IMR-90 (cell line): ENCODE data around the gene TERF2IP. TPM values are rescaled to one million over a fixed set of nuclear protein-coding genes. Genes with fewer than 3 reads are reported as not detected.

Experiments
- ATAC-seq: fragments of 200-7000 bp; cut with Tn5 transposase; 2 replicates; pipeline ENCODE4 v1.9.1; 2020; ENCODE audit warnings: low read depth, mild to moderate bottlenecking, moderate library complexity
- BruUV-seq: library from RNA; stranded (reverse); fragments of 400-500 nt; replicated peaks from 2 replicates; lab custom pipeline; 2021; lab: Mats Ljungman, UMichigan
- CTCF ChIA-PET: fragments of 300-600 bp; formaldehyde crosslinking; extraction: SDS; loops from one replicate; lab custom pipeline; 2021; ENCODE audit warnings: antibody characterized with exemption; lab: Yijun Ruan, JAX
- POLR2A ChIA-PET: fragments of 300-600 bp; sonication (Branson Sonifier 250); formaldehyde crosslinking; loops from one replicate; lab custom pipeline; 2022; ENCODE audit warnings: antibody characterized with exemption; ENCODE audit not compliant: unreplicated experiment; lab: Charles Lee
- DNase-seq: peaks from one replicate; pipeline ENCODE4 v3.0.0; 2013
- H2AFZ ChIP-seq: replicated peaks from 2 replicates; pipeline ENCODE3; 2013; ENCODE audit warnings: low read length, mild to moderate bottlenecking; ENCODE audit not compliant: poor library complexity
- H2AK5ac ChIP-seq: 2 replicates; pipeline ENCODE4 v1.6.1; 2013; ENCODE audit warnings: low read depth, low read length, inconsistent platforms
- H2AK9ac ChIP-seq: replicated peaks from 2 replicates; pipeline ENCODE3; 2013; ENCODE audit warnings: mild to moderate bottlenecking, low read depth, low read length, moderate library complexity; ENCODE audit not compliant: poor library complexity
- H2BK120ac ChIP-seq: 2 replicates; pipeline ENCODE4 v1.6.1; 2013; ENCODE audit warnings: low read depth, low read length, inconsistent platforms
- H2BK15ac ChIP-seq: 3 replicates; pipeline ENCODE4 v1.6.1; 2013; ENCODE audit warnings: low read depth, low read length, inconsistent platforms
- H2BK20ac ChIP-seq: 2 replicates; pipeline ENCODE4 v1.6.1; 2013; ENCODE audit warnings: low read depth, mild to moderate bottlenecking, inconsistent platforms, low read length, moderate library complexity
- H2BK5ac ChIP-seq: 2 replicates; pipeline ENCODE4 v1.6.1; 2013; ENCODE audit warnings: mild to moderate bottlenecking, low read depth, low read length, inconsistent platforms; ENCODE audit not compliant: poor library complexity, severe bottlenecking
- H3K14ac ChIP-seq: replicated peaks from 2 replicates; pipeline ENCODE4 v1.6.1; 2013; ENCODE audit warnings: low read depth, low read length, inconsistent platforms
- H3K18ac ChIP-seq: 2 replicates; pipeline ENCODE4 v1.6.1; 2013; ENCODE audit warnings: low read depth, low read length, control low read depth
- H3K23ac ChIP-seq: 2 replicates; pipeline ENCODE4 v1.6.1; 2013; ENCODE audit warnings: low read depth, low read length, inconsistent platforms
- H3K27ac ChIP-seq: 2 replicates; pipeline ENCODE4 v1.5.1; 2013; ENCODE audit warnings: mild to moderate bottlenecking, control low read depth, low read length; ENCODE audit not compliant: insufficient read depth
- H3K27me3 ChIP-seq: 2 replicates; pipeline ENCODE4 v1.6.1; 2013; ENCODE audit warnings: low read length; ENCODE audit not compliant: control insufficient read depth, insufficient read depth
- H3K36me3 ChIP-seq: 2 replicates; pipeline ENCODE4 v1.6.1; 2013; ENCODE audit warnings: low read length, mixed read lengths; ENCODE audit not compliant: control insufficient read depth, insufficient read depth
- H3K4ac ChIP-seq: 2 replicates; pipeline ENCODE4 v1.6.1; 2013; ENCODE audit warnings: low read depth, low read length, inconsistent platforms
- H3K4me1 ChIP-seq: 2 replicates; pipeline ENCODE4 v1.6.1; 2013; ENCODE audit warnings: low read length, mixed read lengths; ENCODE audit not compliant: control insufficient read depth, insufficient read depth
- H3K4me2 ChIP-seq: 2 replicates; pipeline ENCODE4 v1.6.1; 2013; ENCODE audit warnings: low read depth, mild to moderate bottlenecking, control low read depth, low read length, moderate library complexity
- H3K4me3 ChIP-seq: 2 replicates; pipeline ENCODE4 v1.5.1; 2013; ENCODE audit warnings: low read depth, mild to moderate bottlenecking, control low read depth, low read length, moderate library complexity; ENCODE audit not compliant: insufficient read depth
- H3K56ac ChIP-seq: 2 replicates; pipeline ENCODE4 v1.6.1; 2013; ENCODE audit warnings: low read length, inconsistent platforms; ENCODE audit not compliant: insufficient read depth; ENCODE audit errors: extremely low read depth
- H3K79me1 ChIP-seq, 2 experiments: 2 replicates each; pipeline ENCODE4 v1.6.1; 2013; ENCODE audit warnings: low read length in 2 of 2, inconsistent platforms in 1 of 2, low read depth in 1 of 2
- H3K9ac ChIP-seq: 2 replicates; pipeline ENCODE4 v1.6.1; 2013; ENCODE audit warnings: low read depth, low read length, control low read depth
- H3K9me1 ChIP-seq: 2 replicates; pipeline ENCODE4 v1.6.1; 2013; ENCODE audit warnings: low read length, inconsistent platforms; ENCODE audit not compliant: insufficient read depth
- H3K9me3 ChIP-seq: 2 replicates; pipeline ENCODE4 v1.6.1; 2013; ENCODE audit warnings: low read length; ENCODE audit not compliant: control insufficient read depth, insufficient read depth
- H4K20me1 ChIP-seq: 2 replicates; pipeline ENCODE4 v1.6.1; 2013; ENCODE audit warnings: low read length, inconsistent platforms; ENCODE audit not compliant: insufficient read depth
- H4K5ac ChIP-seq: 2 replicates; pipeline ENCODE4 v1.6.1; 2013; ENCODE audit warnings: mild to moderate bottlenecking, low read depth, low read length, control low read depth
- H4K8ac ChIP-seq, 2 experiments: 2 replicates each; pipeline ENCODE4 v1.6.1; 2013; ENCODE audit warnings: low read depth in 2 of 2, low read length in 2 of 2, control low read depth in 1 of 2, inconsistent platforms in 1 of 2
- H4K91ac ChIP-seq: 2 replicates; pipeline ENCODE4 v1.6.1; 2013; ENCODE audit warnings: low read depth, low read length, inconsistent platforms; ENCODE audit not compliant: insufficient read depth
- CEBPB ChIP-seq: IDR thresholded peaks from 2 replicates; pipeline ENCODE4 v1.6.1; 2012; ENCODE audit warnings: low read depth, low read length, improper control_type of control experiment
- MAFK ChIP-seq: IDR thresholded peaks from 2 replicates; pipeline ENCODE4 v1.6.1; 2012; ENCODE audit warnings: low read depth, low read length, improper control_type of control experiment
- MAZ ChIP-seq: IDR thresholded peaks from 2 replicates; pipeline ENCODE4 v1.6.1; 2012; ENCODE audit warnings: low read depth, mild to moderate bottlenecking, low read length, improper control_type of control experiment, moderate library complexity, borderline replicate concordance
- MXI1 ChIP-seq: IDR thresholded peaks from 2 replicates; pipeline ENCODE4 v1.6.1; 2012; ENCODE audit warnings: low read depth, mild to moderate bottlenecking, low read length, moderate library complexity, borderline replicate concordance
- NFE2L2 ChIP-seq: fragments of 150-350 bp; IDR thresholded peaks from 2 replicates; pipeline ENCODE4 v1.6.1; 2016; ENCODE audit warnings: low read depth, mild to moderate bottlenecking, low read length
- RFX5 ChIP-seq: IDR thresholded peaks from 2 replicates; pipeline ENCODE4 v1.8.0; 2012; ENCODE audit warnings: low read depth, mild to moderate bottlenecking, low read length, moderate library complexity
- USF2 ChIP-seq: fragments of 150-350 bp; IDR thresholded peaks from 2 replicates; pipeline ENCODE4 v1.6.1; 2017; ENCODE audit warnings: mild to moderate bottlenecking, antibody characterized with exemption, low read length, low read depth
- whole genome bisulfite sequencing, 2 experiments: methylation state at CpG; one replicate each; pipeline versions ENCODE4 v1.1.5 to v1.1.7; 2013; ENCODE audit warnings: missing lambda C conversion rate in 2 of 2; ENCODE audit not compliant: insufficient read length in 1 of 2; ENCODE audit errors: extremely low coverage in 2 of 2; 5-methylcytosine and 5-hydroxymethylcytosine counted together
- dilution Hi-C: fragments of 300-500 bp; cut with HindIII; formaldehyde crosslinking; loops from one replicate; pipeline ENCODE4 v1.14.3; 2018; ENCODE audit warnings: low sequenced_read_pairs; ENCODE audit not compliant: unreplicated experiment
- in situ Hi-C: fragments of 300-500 bp; cut with MboI; formaldehyde crosslinking; loops from 3 replicates; pipeline ENCODE4 v1.14.3; 2019; ENCODE audit warnings: low sequenced_read_pairs, inconsistent platforms, mixed read lengths
- intact Hi-C: fragments of 100-400 bp; cut with micrococcal nuclease; formaldehyde crosslinking; loops from 2 replicates; pipeline ENCODE4 v1.10.0; 2022
- polyA plus RNA-seq, 3 experiments: library from polyadenylated mRNA; depleted of rRNA; stranded (reverse); fragments of >200 nt; gene quantifications; 2 replicates each; pipeline ENCODE4 v1.2.3, GENCODE V29; 2012; ENCODE audit warnings: low replicate concordance in 1 of 3
- total RNA-seq: library from RNA; depleted of rRNA; stranded (reverse); fragments of >200 nt; gene quantifications from 2 replicates; pipeline ENCODE4 v1.2.3, GENCODE V29; 2012
- TF ChIP-seq, protein P1 (sequence below): fragments of 150-350 bp; IDR thresholded peaks from 2 replicates; pipeline ENCODE4 v1.6.1; 2016; ENCODE audit warnings: low read depth, mild to moderate bottlenecking, low read length, moderate library complexity, borderline replicate concordance

Gene TERF2IP
- total and polyA plus RNA-seq, 2 of the 4 experiments (the other 2 are of a cell fraction), result 15.4 to 32.5 TPM

DNA sequence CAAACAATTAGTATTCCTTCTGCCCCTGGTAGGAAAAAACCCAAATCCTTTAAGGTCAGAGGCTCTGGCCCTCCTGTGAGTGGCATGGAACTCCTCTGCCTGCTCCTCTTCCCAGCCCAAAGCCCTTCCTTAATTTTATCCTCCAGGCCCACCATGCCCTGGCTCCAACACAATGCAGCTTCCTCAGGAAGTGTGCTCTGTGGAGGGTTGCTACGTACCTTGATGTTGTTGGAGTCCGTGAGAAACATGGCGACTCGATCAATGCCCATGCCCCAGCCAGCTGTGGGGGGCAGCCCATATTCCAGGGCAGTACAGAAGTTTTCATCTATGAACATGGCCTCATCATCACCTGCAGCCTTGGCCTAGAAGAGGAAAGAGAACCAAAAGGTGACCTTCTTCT lies 19.2 kb upstream of the TERF2IP start:
- TF ChIP-seq MXI1 (no peak), USF2 (no peak), MAFK (no peak), MAZ (no peak), CEBPB (no peak), RFX5 (no peak), NFE2L2 (no peak)
- TF ChIP-seq, protein P1, sequence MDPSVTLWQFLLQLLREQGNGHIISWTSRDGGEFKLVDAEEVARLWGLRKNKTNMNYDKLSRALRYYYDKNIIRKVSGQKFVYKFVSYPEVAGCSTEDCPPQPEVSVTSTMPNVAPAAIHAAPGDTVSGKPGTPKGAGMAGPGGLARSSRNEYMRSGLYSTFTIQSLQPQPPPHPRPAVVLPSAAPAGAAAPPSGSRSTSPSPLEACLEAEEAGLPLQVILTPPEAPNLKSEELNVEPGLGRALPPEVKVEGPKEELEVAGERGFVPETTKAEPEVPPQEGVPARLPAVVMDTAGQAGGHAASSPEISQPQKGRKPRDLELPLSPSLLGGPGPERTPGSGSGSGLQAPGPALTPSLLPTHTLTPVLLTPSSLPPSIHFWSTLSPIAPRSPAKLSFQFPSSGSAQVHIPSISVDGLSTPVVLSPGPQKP, result no peak
- H3K18ac ChIP-seq, result no peak overlapping the region
- DNase-seq (no peak), ATAC-seq (no peak)
- H3K36me3 ChIP-seq, result peaks cover 62% of the 10 kb centered on the region
- no peak overlapping the region for H2BK5ac ChIP-seq
- in situ Hi-C loops (no loop called here), intact Hi-C loops (loop anchor here (10.0 kb wide), 2 partner anchors 164 to 434 kb away; partner anchors contain the start of gene TMEM170A), dilution Hi-C loops (no loop called here)
- H3K9ac ChIP-seq, result no peak overlapping the region
- no peaks in the 10 kb centered on the region for H3K4me1 ChIP-seq
- CTCF ChIA-PET, result no interaction called here
- no peak overlapping the region for H2AK5ac ChIP-seq
- no peak overlapping the region for H4K8ac ChIP-seq
- H4K91ac ChIP-seq, result no peak overlapping the region
- H4K20me1 ChIP-seq, result no peaks in the 10 kb centered on the region
- no peak overlapping the region for H2BK120ac ChIP-seq
- H2AFZ ChIP-seq, result no peak overlapping the region
- no peak overlapping the region for H3K23ac ChIP-seq
- no peak overlapping the region for H2BK20ac ChIP-seq
- no peaks in the 10 kb centered on the region; a peak in 1 of 4 replicates for H3K79me1 ChIP-seq
- no peak overlapping the region for H3K4ac ChIP-seq
- no peaks in the 10 kb centered on the region for H3K9me3 ChIP-seq
- H3K9me1 ChIP-seq, result no peaks in the 10 kb centered on the region
- H3K4me2 ChIP-seq, result no peak overlapping the region
- BruUV-seq, result no TSS peak
- peak overlapping the region; percentile 67 for H2AK9ac ChIP-seq
- H3K27me3 ChIP-seq, result no peaks in the 10 kb centered on the region
- no peak overlapping the region for H3K27ac ChIP-seq
- no peak overlapping the region for H3K14ac ChIP-seq
- POLR2A ChIA-PET, result no interaction called here
- 100% methylated on average over 3 of the region's 4 CpGs; no CpG with 5 or more reads in 1 of the 2 experiments for WGBS, 2 experiments
- H4K5ac ChIP-seq, result no peak overlapping the region
- H3K56ac ChIP-seq, result no peak overlapping the region
- no peak overlapping the region for H2BK15ac ChIP-seq
- H3K4me3 ChIP-seq, result no peak overlapping the region
